HG03439 (cell line): Measurements from ENCODE around the gene CDCP1.

Experiments used
- ATAC-seq: cut with Tn5 transposase; IDR thresholded peaks from one replicate; pipeline ENCODE4 v1.9.1; 2021; ENCODE audit warnings: mild to moderate bottlenecking, moderate library complexity; ENCODE audit not compliant: unreplicated experiment

CDCP1 gene, protein sequence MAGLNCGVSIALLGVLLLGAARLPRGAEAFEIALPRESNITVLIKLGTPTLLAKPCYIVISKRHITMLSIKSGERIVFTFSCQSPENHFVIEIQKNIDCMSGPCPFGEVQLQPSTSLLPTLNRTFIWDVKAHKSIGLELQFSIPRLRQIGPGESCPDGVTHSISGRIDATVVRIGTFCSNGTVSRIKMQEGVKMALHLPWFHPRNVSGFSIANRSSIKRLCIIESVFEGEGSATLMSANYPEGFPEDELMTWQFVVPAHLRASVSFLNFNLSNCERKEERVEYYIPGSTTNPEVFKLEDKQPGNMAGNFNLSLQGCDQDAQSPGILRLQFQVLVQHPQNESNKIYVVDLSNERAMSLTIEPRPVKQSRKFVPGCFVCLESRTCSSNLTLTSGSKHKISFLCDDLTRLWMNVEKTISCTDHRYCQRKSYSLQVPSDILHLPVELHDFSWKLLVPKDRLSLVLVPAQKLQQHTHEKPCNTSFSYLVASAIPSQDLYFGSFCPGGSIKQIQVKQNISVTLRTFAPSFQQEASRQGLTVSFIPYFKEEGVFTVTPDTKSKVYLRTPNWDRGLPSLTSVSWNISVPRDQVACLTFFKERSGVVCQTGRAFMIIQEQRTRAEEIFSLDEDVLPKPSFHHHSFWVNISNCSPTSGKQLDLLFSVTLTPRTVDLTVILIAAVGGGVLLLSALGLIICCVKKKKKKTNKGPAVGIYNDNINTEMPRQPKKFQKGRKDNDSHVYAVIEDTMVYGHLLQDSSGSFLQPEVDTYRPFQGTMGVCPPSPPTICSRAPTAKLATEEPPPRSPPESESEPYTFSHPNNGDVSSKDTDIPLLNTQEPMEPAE

DNA sequence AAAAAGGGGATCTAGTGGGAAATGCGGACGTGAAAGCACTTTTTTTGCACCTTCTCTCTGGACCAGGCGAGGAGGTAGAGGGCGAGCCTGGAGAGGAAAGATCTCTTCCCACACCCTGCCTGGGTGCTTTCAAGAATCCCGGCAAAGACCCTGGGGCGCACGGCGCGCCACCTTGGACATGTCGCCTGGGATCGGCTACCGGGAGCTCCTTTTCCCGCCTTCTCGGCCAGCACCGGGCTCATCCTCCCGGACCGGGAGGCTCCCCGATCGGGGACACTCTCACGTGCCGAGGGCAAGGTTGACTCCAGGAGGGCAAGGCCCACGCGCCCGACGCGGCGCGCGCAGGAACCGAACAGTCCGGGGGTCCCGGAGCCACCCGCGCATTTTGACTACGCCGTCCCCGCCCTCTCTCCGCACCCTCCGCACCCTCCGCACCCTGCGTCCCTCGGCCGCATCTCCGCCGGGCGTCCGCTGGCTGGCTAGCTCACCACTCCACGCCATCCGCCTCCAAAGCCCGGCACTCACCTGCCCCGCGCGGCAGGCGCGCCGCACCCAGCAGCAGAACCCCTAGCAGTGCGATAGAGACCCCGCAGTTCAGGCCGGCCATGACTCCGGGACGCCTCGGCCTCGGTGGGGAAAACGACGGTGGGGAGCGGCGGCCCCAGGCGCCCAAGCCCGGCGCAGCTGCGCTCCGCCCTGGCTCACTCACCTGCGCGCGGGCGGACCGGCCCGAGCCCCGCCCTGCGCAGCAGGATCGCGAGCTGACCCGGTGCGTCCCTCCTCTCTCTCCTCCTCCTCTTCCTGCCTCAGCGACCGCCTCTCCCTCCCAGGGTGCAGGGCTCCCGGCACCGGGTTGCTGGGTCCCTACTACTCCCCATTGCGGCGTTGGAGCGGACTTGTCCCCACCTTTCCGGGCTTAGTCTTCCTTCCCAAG, at the start of gene CDCP1:
TSS of gene CDCP1 (minus strand) at position 698 of the 934 bp plus-strand sequence. CDS start at position 607, 91 bp downstream.
- ATAC-seq: no peak

DNA sequence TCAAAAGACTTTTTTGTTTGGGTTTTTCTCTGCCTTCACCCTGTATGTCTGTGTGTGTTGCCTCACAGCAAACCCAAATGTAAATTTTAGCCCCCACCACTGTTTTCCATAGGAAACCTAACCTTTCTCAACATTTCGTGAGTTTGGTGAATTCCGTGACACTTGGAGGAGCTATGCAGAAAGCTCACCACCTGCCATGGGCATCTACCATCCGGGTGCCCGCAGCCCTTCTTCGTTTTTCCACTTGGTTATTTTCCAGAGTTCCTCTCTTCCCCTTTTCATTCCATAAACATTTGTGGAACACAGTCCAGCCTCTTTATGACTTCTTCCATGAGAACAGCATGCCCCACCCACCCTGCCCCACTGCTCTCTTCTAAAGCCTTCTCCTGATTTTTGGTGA, 48.6 kb upstream of the CDCP1 start:
- ATAC-seq: no peak

DNA sequence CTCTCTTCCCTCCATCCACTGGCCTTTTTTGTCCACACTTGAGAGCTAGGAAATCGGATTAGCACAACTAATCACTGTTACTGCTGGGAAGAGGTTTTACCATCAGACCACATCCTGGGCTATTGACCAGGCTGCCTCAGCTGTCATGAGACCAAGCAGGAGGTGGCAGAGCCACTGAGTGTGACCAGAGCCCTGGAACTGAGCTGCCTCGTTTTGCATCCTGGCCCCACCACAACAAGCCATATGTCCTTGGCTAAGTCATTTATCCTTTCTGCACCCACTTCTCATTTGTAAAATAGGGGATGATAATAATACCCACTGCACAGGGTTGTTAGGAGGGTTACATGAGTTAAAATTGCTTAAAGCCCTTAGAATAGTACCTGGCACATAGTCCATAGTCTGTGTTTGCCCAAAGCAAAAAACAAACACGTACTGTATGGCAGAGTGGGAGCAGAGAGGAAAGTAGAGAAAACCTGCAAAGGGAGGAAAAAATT, 45.8 kb upstream of the CDCP1 start:
- no peak for ATAC-seq

DNA sequence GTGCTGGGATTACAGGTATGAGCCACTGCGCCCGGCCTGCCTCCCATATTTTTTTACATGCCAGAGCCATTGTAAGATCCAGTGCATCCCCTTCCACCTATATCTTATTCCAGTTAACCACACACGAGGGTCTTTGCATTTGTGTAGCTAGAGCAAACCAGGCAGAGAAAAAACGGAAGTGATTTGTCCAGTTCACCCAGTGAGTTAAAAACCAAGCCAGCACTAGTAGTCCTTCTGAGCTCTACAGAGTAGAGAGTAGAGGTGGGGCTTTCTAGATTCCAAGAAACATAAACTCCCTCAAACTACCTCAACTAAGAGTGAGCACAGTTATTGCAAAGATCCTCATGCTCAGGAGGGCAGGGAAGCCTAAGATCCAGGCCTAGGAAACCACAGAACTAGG, 45.2 kb upstream of the CDCP1 start:
- ATAC-seq: no peak

DNA sequence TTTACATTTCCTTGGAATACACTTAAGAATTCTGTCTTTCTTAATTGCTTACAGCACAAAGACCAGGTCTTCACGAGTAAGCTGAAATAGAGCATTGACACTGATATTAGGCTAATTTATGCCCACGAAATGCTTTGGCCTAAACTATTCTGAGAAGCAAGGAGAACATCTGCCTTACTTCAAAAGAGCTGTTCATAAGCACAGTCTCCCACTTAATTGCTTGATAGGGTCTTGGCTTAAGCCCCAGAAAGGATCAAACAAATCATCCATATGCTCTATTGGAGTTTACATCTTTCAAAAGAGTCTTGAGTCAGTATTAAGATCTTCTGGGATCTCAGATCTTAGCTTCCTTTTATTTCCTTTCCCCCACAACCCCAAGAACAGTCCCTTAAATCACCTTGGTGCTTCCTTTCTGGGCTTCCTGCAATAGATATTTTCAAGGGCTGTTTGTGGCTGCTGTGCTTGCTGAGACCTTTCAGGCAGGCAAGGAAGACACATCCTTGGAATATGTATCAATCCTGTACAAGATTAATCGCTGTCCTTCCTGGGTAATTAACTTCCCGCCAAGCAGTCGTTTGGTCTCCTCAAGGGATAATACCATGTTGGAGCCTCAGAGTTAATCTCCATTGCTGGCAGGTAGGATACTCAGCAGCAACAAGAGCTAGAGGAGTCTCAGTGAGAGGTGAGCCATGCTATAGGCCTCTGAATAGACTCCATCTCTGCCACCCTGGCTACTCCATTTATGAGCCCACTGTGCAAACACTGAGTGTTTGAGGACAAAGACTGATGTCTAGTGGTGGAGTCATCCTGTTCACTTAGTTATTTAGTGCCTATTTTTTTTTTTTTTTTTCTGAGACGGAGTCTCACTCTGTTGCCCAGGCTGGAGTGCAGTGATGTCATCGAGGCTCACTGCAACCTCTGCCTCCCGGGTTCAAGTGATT, 42.8 kb upstream of the CDCP1 start:
- no peak for ATAC-seq

DNA sequence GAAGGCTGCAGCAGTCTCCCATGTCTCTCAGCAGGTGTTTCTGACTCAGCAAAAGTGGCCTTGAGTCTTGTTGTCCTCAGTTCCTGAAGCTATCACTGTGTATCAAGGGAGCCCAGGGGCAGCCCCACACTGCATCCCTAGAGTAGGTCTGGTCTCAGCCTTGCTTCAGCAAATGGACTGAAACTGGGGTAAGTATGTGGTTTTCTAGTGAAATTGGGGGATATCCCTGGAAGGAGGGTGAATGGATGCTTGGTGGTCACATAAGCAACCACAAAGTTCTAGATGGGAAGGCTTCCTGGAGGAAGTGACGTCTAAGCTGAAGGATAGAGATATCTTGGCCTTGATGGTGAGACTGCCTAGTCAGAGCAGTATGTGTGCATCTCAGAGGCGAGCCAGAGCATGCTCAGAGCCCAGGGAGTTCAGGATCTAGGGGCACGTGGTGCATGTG, 41.5 kb upstream of the CDCP1 start:
- ATAC-seq: no peak

DNA sequence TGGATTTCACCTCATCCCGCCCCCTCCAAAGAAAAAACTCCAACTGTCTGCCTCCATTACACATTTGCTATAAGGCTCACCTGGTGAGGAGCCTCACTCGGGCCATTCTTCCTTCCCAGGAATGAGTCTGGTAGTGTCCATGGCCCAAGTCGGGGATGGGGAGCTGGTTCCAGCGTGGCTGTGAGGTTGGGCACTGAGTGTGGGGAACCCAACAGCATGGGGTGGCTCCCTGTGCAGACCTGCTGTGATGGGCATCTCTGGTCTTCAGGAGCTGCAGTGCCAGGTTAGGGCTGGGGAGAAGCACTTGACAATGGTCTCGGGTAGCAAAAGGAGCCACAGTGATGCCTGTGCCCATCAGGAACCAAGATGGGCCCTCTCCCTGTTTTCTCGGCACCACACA, 40.7 kb upstream of the CDCP1 start:
- ATAC-seq: no peak

DNA sequence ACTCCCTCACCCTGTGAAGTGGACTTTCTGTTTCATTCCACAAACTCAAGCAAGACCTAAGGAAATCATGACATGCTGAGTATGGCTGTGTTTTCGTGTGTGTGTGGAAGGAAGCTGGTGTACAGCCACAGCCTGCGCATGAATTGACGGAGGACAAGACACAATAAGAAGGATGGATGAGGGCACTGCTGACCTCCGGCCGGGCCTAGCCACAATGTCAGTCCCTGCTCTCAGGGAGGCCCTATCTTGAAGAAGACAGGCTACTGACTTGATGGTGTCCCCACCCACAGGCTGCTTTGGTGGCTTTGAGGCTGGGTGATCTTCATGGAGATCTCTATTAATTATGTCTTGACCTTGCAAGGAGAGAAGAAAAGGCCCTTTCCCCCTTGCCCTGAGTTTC, 39.3 kb upstream of the CDCP1 start:
- ATAC-seq: no peak

DNA sequence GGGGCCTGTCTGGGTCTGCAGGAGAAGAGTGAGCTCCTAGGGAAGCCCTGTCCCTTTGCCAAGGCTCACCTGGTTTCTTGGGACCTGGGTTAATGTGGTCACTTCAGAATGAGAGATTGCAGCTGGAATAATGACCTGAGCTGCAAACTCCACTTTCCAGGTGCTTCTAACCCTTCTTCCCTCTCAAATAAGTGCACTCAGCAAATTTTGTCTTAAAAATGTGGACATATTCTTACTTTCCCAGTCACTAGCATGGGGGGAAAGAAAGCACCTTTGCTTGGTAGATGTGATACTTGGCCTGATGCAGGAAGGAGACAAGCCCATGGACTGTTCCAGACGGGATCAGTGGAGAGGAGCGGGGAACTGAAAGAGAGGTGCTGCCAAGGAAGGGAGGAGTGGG, 38.9 kb upstream of the CDCP1 start:
- ATAC-seq: no peak

DNA sequence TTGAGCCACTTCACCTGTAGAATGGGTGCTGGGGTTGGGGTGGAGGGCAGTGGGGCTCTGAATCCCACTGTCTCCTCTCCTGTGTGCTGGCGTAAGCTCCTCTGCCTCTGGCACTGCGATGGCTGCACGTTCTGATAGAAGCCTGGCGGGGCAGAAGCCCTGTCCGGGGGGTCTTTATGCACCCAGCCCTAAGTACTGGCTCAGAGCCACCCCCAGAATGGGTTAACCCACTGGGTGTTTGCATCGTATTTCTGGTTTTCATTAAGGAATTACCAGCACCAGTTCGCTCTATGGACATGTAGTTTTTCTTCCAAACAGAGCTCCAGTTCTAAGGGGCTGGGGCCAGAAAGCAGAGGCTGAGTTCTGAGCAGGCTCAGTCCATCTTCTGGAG, 37.7 kb upstream of the CDCP1 start:
- no peak for ATAC-seq

DNA sequence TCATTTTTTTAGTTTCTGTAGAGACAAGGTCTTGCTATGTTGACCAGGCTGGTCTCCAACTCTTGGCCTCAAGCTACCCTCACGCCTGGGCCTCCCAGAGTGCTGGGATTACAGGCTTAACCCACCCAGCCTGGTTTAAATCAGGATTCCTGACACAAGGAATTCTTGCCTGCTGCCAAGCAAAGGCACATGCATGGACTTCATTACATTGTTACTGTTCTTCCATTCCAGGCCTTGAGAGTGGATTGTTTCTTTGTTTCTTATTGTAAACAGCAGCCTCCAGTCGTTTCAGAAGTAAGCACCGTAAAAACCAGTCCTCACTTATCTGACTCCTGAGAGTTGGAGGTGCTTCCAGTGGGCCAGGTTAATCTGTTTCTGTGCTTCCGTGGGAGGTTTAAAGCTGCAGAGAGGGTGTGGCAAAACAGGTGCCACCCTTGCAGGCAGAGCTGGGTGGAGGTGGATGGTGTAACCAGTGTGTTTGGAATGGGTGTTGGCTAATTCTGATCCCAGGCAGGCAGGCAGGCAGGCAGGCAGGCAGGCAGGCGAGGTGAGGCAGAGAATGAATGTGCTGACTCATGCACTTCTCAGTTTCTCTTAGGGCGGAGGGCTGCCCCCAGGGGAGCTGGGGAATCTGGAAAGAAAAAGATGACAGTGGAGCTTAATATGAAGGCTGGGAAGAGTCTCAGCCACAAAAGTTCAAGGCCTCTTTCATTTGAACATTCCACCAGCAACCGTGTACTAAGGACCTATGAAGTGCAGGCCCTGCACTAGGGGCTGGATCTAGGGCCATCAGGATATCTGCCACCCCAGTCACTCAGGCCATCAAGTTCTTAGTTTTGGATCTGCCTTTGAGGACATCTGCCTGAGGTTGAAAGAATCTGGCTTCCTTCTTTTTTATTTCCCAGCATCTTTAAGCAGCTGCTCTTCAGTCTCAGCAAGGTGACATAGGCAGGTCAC, 37.0 kb upstream of the CDCP1 start:
- ATAC-seq: no peak

DNA sequence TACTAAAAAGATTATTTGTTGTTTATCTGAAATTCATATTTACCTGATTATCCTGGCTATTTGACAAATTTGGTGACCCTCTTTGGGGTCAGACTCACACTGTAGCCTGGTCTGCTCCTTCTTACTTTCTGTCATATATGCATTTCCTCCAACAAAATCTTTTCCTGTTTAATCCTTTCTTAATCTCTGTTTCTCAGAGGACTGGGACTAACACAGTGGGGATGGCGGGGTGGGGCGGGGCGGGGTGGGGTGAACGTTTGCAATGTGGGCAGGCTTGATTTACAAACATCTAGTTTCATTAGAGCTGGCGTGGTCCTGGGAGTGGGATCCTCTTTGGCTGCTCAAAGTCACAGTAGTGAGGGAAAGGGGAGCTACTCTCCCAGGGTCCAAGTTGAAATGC, 35.3 kb upstream of the CDCP1 start:
- ATAC-seq: no peak

DNA sequence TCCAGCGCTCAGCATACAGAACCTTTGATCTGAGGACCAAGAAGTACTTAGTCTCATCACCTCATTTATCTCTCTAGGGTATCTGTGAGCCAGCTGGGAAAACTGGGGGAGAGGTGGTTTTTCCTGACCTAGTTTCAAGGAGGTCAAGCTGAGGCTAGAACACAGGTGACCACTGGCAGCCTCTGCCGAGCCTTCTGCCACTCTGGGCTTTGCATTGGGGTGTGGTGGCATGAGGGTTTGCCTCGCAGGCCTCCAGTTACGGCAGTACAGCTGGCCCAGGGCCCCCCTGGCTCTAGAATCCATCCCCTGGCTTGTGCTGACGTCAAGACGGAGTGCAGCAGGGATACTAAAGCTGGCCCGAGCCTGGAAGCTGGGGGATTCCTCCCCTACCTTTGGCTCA, 34.7 kb upstream of the CDCP1 start:
- ATAC-seq: no peak

DNA sequence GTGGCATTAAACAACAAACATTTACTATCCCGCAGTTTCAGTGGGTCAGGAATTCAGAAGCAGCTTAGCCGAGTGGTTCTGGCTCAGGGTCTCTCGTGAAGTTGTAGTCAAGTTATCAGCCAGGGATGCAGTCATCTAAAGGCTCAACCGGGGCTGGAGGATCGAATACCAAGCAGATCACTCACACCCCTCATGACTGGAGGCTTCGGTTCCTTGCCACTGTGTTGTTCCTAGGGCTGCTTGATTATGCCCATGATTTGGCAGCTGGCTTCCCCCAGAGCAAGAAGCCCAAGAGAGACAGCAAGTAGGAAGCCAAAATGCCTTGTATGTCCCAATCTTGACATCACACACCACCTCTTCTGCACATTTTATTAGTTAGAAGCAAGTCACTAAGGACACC, 33.9 kb upstream of the CDCP1 start:
- ATAC-seq: no peak

DNA sequence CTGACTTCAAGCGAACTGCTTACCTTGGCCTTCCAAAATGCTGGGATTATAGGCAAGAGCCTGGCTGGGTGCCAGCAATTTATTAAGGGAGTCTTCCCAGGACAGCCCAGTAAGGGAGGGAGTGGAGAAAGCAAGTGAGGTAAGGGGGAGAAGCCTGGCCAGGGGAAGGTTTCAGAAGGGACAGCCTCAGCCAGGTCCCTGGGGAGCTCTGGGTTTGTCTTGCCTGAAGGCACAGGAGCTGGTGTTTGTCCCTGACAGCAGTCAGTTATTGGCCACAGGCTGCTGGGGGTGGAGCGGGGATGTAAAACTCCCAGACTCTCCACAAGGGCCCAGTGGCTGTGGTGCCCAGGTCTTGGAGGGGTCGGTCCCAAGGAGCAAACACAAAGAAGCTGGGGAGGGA, 33.0 kb upstream of the CDCP1 start:
- ATAC-seq: no peak

DNA sequence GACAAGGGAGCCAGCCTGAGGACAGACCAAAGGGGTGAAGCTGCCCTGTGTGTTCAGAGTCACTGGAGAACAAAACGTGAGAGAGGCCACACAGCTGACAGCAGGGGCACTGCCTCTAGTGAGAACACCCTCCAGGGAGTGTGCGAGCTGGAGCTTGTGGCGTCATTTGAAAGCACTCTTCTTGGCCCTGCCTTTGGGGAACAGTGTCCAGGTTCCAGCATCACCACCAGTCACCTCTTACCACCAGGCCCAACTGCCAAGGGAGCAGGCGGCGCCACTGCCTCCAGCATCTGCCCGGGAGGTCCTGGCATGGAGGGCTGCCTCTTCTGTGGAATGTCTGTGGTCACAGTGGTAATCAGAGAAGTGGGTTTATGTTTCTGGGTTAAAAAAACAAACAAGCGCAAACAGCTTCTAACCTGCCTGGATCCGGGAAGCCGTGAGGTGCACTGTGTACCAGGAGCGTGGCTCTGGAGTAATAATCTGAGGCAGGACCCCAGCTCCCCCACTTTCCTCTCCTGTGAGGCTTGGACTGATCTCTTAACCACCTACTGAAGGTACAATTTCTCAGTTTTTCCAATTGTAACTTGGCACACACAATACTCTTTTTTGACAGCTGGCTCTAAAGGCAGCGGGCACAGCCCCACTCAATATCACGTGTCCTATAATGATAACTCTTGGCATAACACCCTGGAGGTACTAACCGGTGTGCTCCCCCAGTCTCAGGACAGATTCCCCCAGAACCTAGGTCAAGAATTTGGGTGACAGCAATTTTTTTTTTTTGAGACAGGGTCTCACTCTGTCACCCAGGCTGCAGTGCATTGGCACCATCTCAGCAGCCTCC, 32.2 kb upstream of the CDCP1 start:
- no peak for ATAC-seq

DNA sequence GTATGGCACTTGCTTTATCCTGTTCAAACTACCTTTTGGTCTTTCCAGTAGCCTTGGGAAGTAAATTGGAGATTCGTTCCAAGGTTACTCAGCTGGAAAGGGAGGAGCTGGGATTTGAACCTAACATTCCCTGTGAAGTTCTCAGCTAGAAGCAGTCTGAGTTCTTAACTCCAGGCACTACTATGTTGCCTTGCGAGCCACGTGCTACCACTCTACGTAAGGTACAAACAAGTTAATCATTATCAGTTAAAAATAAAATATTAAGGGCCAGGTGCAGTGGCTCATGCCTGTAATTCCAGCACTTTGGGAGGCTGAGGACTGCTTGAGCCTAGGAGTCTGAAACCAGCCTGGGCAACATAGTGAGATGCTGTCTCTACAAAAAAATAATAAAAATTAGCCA, 30.7 kb upstream of the CDCP1 start:
- ATAC-seq: no peak

DNA sequence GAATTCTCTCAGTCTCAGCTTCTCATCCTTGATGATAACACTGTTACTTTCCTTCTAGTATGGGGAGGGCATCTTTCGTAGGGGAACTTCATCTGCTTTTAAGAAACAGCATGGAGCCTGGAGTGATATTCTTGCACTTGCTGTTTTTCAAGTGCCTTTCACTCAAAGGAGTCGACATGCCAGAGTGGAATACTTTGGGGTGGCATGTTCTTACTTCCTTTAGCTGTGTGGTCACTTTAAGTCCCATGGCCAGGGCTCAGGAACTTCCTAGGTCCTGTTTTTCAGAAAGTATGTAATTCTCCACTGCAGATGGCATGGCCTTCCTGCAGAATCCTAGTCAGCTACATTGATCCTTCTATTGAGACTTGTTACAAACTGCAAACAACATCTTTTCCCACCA, 28.1 kb upstream of the CDCP1 start:
- ATAC-seq: no peak
